GM21528 (cell line): ENCODE measurements around the gene SUPV3L1.
"Not testable (repeated sequence)": the region's sequence is repeated elsewhere in the genome, so short reads cannot be mapped to it uniquely, and the experiment has no call there.

ENCODE experiments used
- ATAC-seq: cut with Tn5 transposase; IDR thresholded peaks from one replicate; pipeline ENCODE4 v1.9.1; 2021; ENCODE audit warnings: mild to moderate bottlenecking, moderate library complexity; ENCODE audit not compliant: unreplicated experiment, low FRiP score

Gene SUPV3L1

DNA sequence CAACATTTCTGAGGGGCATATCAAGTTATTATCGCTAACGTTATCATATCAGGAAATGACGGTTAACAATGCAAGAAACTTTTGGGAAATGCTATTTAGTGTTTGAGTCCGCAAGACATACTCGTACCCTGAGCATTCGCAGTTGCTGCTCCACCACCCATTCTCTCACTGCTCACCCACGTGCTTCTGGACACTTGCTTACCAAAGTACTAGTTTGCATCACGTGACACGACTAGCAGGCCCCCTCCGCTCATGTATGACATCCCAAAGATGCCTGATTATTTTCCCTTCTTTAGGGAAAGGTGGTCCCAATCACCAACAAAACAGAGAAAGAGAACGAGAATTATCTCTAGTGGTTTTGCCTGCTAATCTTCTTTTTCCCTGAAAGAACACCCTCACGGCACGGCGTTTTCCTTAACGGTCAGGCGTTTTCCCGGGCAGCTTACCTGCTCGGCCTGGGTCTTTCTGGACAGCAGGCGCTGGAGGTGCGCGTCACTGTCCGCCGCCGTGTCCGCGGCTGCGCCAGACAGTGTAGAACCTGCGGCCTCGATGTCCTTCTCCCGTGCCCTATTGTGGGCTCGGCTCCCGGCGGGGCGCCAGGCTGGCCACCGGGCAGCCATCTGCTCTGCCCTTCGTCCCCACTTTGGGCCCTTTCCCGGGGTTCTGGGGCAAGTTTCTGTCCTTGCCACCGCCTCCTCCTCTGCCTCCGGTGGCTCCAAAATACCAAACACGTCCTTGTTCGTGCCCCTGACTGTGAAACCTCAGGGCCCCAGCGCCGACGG lies at the start of gene SUPV3L1:
TSS of gene SUPV3L1 (plus strand) at position 492 of the 782 bp plus-strand sequence. CDS start at position 550, 58 bp downstream.
- peak; percentile 88 for ATAC-seq

DNA sequence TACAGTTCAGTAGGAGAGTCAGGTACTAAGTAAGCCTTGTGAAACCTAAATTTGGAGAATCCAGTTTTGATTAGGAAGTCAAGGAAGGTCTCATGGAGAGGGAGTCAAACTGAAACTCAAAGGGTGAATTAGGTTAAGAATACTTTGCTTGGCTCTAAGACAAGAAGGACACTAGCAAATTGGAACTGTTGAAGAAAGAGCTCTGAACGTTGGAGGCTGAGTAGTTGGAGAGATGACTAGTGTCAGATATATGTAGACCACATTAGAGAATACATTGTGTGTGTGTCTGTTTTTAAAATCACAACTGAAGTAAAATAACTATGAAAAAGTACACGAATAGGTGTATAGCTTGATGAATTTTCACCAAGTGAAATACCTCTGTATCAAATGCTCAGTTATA lies 49.8 kb upstream of the SUPV3L1 start:
- no peak for ATAC-seq

DNA sequence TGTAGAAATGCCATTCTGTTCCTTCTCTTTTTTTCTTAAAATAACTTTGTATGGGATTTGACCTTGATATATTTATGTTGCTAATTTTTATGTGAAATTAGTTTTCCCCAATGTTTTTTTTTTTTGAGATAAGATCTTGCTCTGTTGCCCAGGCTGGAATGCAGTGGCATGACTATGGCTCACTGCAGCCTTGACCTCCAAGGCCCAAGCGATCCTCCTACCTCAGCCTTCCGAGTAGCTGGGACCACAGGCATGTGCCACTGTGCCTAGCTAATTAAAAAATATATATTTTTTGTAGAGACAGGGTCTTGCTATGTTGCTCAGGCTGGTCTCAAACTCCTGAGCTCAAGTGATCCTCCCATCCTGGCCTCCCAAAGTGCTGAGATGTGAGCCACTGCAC lies 40.1 kb upstream of the SUPV3L1 start:
- no peak for ATAC-seq

GRCh38 chr10:69141304-69141703 lies 38.7 kb upstream of the SUPV3L1 start:
- ATAC-seq = no peak

DNA sequence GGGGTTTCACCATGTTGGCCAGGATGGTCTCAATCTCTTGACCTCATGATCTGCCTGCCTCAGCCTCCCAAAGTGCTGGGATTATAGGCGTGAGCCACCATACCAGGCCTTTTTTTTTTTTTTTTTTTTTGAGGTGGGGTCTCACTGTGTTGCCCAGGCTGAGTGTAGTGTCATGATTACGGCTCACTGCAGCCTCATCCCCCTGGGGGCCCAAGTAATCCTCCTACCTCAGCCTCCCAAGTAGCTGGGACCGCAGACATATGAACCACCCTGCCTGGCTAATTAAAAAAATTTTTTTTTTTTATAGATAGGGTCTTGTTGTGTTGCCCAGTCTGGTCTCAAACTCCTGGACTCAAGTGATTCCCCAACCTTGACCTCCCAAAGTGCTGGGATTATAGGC lies 38.0 kb upstream of the SUPV3L1 start:
- ATAC-seq = not testable (repeated sequence)

DNA sequence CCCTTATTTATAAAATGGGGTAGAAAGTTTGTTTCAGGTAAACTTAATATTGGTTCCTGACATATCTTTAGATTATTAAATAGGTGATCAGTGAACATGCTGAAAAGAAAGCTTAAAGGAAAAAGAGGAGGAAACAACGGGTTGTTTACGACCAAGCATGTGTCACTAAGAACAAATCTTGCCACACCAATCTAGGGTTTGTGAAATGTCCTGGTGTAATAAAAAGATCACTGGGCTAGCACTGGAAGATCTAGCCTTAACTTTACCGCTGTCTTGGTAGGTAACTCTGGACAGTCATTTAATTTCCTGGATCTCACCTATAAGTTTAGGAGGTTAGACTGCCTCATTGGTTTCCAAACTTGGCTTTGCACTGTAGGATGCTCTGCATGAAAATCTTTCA lies 37.1 kb upstream of the SUPV3L1 start:
- no peak for ATAC-seq

DNA sequence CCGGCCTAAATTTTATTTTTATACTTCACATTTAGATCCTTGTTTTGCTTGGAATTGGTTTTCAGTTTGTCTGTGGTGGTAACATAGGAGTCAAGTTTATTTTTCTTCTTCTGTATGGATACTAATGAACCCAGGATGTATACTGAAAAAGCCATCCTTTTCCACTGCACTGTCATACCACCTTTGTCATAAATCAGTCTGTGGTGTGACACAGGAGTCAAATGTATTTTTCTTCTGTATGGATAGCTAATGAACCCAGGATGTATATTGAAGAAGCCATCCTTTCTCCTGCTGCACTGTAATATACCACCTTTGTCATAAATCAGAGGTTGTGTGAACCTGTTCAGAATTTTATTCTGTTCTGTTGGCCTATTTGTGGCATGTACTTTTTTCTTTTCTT lies 34.7 kb upstream of the SUPV3L1 start:
- no peak for ATAC-seq

GRCh38 chr10:69145864-69146263 lies 34.2 kb upstream of the SUPV3L1 start:
- ATAC-seq = no peak

DNA sequence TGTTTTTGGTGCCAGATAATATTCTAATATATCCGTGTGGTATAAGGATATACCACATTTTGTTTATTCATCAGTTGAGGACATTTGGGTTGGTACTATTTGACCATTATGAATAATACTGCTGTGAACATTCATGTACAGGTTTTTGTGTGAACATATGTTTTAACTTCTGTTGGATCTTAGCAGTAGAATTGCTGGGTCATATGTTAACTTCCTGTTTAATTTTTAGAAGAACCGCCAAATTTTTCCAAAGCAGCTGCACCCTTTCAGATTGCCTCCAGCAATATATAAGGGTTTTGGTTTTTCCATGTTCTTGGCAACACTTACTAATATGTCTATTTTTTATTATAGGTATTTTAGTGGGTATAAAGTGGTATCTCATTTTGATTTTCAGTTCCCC lies 33.3 kb upstream of the SUPV3L1 start:
- no peak for ATAC-seq

- ATAC-seq = no peak
Measured at GRCh38 chr10:69151984-69152383, 28.1 kb upstream of the SUPV3L1 start.

- no peak for ATAC-seq
Measured at GRCh38 chr10:69153227-69153626, 26.8 kb upstream of the SUPV3L1 start.

DNA sequence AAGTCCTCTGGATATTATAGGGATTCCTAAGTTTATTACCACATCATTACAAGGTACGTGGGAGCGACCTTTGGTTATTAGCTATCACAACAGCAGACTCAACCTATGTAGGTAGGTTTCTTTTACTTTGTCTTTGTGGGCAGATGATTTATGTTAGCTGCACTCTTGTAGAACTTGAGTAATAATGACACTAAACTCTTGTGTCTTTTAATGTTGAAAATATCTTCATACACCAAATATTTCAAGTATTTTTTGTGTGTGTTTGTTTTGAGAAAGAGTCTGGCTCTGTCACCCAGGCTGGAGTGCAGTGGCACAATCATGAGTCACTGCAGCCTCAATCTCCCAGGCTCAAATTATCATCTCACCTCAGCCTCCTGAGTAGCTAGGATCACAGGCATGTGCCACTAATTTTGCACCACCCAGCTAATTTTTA lies 19.2 kb upstream of the SUPV3L1 start:
- no peak for ATAC-seq

DNA sequence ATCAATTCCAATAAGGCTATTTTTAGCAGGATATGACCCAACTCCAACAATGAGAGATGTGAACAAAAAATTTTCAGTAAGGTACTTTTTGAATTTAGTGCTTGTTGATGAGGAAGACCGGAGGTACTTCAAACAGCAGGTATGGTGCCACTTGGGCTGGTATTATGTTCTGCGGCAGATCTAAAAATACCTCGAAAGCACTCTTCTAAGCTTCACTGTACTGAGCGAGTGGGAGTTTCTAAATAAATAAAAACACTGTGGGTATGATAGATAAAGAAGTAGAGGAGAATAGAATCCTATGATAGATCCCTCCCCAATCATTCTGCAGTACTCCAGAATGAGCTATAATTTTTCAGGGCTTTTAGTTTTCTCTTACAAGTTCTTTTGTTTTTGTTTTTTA lies 11.5 kb upstream of the SUPV3L1 start:
- no peak for ATAC-seq

GRCh38 chr10:69172241-69172982 lies 7.6 kb upstream of the SUPV3L1 start:
- ATAC-seq = no peak

- not testable (repeated sequence) for ATAC-seq
Measured at GRCh38 chr10:69175326-69175725, 4.7 kb upstream of the SUPV3L1 start.

- no peak for ATAC-seq
Measured at GRCh38 chr10:69176823-69177222, 3.2 kb upstream of the SUPV3L1 start.

- ATAC-seq = peak; percentile 20
Measured at GRCh38 chr10:69179089-69179742, 818 bp upstream of the SUPV3L1 start.

- peak; percentile 26 for ATAC-seq
Measured at GRCh38 chr10:69180525-69181204, 631 bp downstream of the SUPV3L1 start.

GRCh38 chr10:69181433-69181832 lies 1.4 kb downstream of the SUPV3L1 start:
- ATAC-seq = no peak

GRCh38 chr10:69182005-69182404 lies 2.0 kb downstream of the SUPV3L1 start:
- ATAC-seq = no peak

DNA sequence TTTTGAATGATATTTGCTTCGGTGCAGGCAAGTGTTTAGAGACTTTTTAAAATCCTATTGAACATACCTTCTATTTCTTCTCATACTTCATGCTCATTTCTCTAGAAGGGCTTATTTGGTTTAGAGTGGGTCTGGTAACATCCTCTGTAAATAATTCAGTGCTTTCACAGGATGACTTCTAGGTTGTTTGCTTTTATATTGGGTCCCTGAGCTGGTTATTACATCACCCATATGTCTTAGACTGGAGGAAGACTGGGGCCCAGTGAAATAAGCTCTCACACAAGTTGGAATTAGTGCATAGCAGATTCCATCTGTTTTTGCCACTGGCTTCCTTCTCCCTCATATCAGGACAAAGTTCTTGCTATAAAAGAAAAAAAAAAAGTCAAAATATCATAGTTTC lies 6.5 kb downstream of the SUPV3L1 start:
- no peak for ATAC-seq
